Parathyroid adenoma (tissue), 2 donors: Measurements from ENCODE around the gene ZC3HAV1L.

ENCODE experiments used
- H2AFZ ChIP-seq: fragments of 300-600 bp; sonication (generic); one replicate; pipeline ENCODE4 v1.7.0; 2017; ENCODE audit warnings: antibody characterized with exemption, mild to moderate bottlenecking
- H3K27ac ChIP-seq: fragments of 300-600 bp; sonication (generic); one replicate; pipeline ENCODE4 v1.7.0; 2017
- H3K27me3 ChIP-seq: fragments of 300-600 bp; sonication (generic); one replicate; pipeline ENCODE4 v1.7.0; 2017; ENCODE audit warnings: low read length; ENCODE audit not compliant: control insufficient read depth, insufficient read depth
- H3K36me3 ChIP-seq: fragments of 300-600 bp; sonication (generic); one replicate; pipeline ENCODE4 v1.7.0; 2017; ENCODE audit warnings: low read length; ENCODE audit not compliant: control insufficient read depth, insufficient read depth
- H3K4me1 ChIP-seq: fragments of 300-600 bp; sonication (generic); one replicate; pipeline ENCODE4 v1.7.0; 2017; ENCODE audit warnings: control low read depth
- H3K4me2 ChIP-seq: fragments of 300-600 bp; sonication (generic); one replicate; pipeline ENCODE4 v1.7.0; 2017; ENCODE audit warnings: low read length
- H3K4me3 ChIP-seq: fragments of 300-600 bp; sonication (generic); one replicate; pipeline ENCODE4 v1.7.0; 2017; ENCODE audit warnings: low read depth, low read length
- H3K79me2 ChIP-seq: fragments of 300-600 bp; sonication (generic); one replicate; pipeline ENCODE4 v1.7.0; 2017; ENCODE audit warnings: control low read depth
- H3K9ac ChIP-seq: fragments of 300-600 bp; sonication (generic); one replicate; pipeline ENCODE4 v1.7.0; 2017; ENCODE audit warnings: mild to moderate bottlenecking
- H3K9me3 ChIP-seq: fragments of 300-600 bp; sonication (generic); one replicate; pipeline ENCODE4 v1.7.0; 2017; ENCODE audit warnings: low read length; ENCODE audit not compliant: control insufficient read depth
- CTCF ChIP-seq: fragments of 300-600 bp; sonication (generic); IDR thresholded peaks from one replicate; pipeline ENCODE4 v1.7.0; 2017; ENCODE audit warnings: antibody characterized with exemption, mild to moderate bottlenecking
- donor health status: primary hyperparathyroidism.

Gene ZC3HAV1L

GRCh38 chr7:139075031-139075652 is 39.3 kb upstream of the ZC3HAV1L start:
- no peaks in the 10 kb centered on the region for H3K36me3 ChIP-seq
- TF ChIP-seq CTCF, result peak; percentile 89
- H3K4me3 ChIP-seq, result no peak overlapping the region
- H2AFZ ChIP-seq, result peak overlapping the region; percentile 50
- no peaks in the 10 kb centered on the region for H3K27me3 ChIP-seq
- H3K4me1 ChIP-seq, result no peaks in the 10 kb centered on the region
- peaks cover 8% of the 10 kb centered on the region for H3K79me2 ChIP-seq
- no peak overlapping the region for H3K4me2 ChIP-seq
- no peak overlapping the region for H3K27ac ChIP-seq
- H3K9ac ChIP-seq, result no peak overlapping the region
- no peaks in the 10 kb centered on the region for H3K9me3 ChIP-seq

- H3K36me3 ChIP-seq, result no peaks in the 10 kb centered on the region
- H3K4me2 ChIP-seq, result no peak overlapping the region
- no peaks in the 10 kb centered on the region for H3K4me1 ChIP-seq
- H3K27me3 ChIP-seq, result no peaks in the 10 kb centered on the region
- H3K9ac ChIP-seq, result no peak overlapping the region
- no peak overlapping the region for H2AFZ ChIP-seq
- no peaks in the 10 kb centered on the region for H3K9me3 ChIP-seq
- no peak for TF ChIP-seq CTCF
- no peak overlapping the region for H3K27ac ChIP-seq
- H3K4me3 ChIP-seq, result no peak overlapping the region
- peaks cover 8% of the 10 kb centered on the region for H3K79me2 ChIP-seq
Measured at GRCh38 chr7:139072796-139073195, 37.0 kb upstream of the ZC3HAV1L start.

- no peaks in the 10 kb centered on the region for H3K36me3 ChIP-seq
- no peak overlapping the region for H3K4me2 ChIP-seq
- no peak for TF ChIP-seq CTCF
Measured at GRCh38 chr7:139071680-139072079, 35.8 kb upstream of the ZC3HAV1L start.

GRCh38 chr7:139068544-139069399 is 32.9 kb upstream of the ZC3HAV1L start:
- Histone ChIP-seq H3K27me3 (no peaks in the 10 kb centered on the region), H3K9me3 (no peaks in the 10 kb centered on the region), H3K79me2 (peaks cover 10% of the 10 kb centered on the region), H3K9ac (no peak overlapping the region), H2AFZ (no peak overlapping the region), H3K4me1 (no peaks in the 10 kb centered on the region), H3K36me3 (no peaks in the 10 kb centered on the region), H3K4me2 (no peak overlapping the region), H3K27ac (no peak overlapping the region), H3K4me3 (no peak overlapping the region)
- no peak for TF ChIP-seq CTCF

More at GRCh38 chr7:139071680-139072079, 35.8 kb upstream of the ZC3HAV1L start:
- H3K79me2 ChIP-seq, result peaks cover 8% of the 10 kb centered on the region
- no peak overlapping the region for H3K27ac ChIP-seq
- no peak overlapping the region for H3K9ac ChIP-seq
- H3K9me3 ChIP-seq, result no peaks in the 10 kb centered on the region
- H3K4me3 ChIP-seq, result no peak overlapping the region
- no peaks in the 10 kb centered on the region for H3K4me1 ChIP-seq
- no peak overlapping the region for H2AFZ ChIP-seq
- H3K27me3 ChIP-seq, result no peaks in the 10 kb centered on the region
